Chondrocyte (in vitro differentiated cells): ENCODE data around the gene PLB1. TPM values are rescaled to one million over a fixed set of nuclear protein-coding genes. Genes with fewer than 3 reads are reported as not detected.

ENCODE experiments used
- DNase-seq: peaks from one replicate; pipeline ENCODE4 v3.0.0; 2021; ENCODE audit warnings: mixed read lengths, low spot score
- H3K27ac Mint-ChIP-seq: one replicate; pipeline ENCODE4 v1.8.0; 2021; ENCODE audit warnings: mild to moderate bottlenecking, moderate library complexity, mixed read lengths; ENCODE audit not compliant: unreplicated experiment
- H3K27me3 Mint-ChIP-seq: 2 replicates; pipeline ENCODE4 v1.8.0; 2021; ENCODE audit warnings: low read depth, mixed read lengths
- H3K36me3 Mint-ChIP-seq: 2 replicates; pipeline ENCODE4 v1.8.0; 2021; ENCODE audit warnings: low read depth, mixed read lengths
- H3K4me1 Mint-ChIP-seq: 2 replicates; pipeline ENCODE4 v1.8.0; 2021; ENCODE audit warnings: low read depth, mild to moderate bottlenecking, mixed read lengths
- H3K4me3 Mint-ChIP-seq: one replicate; pipeline ENCODE4 v1.8.0; 2021; ENCODE audit warnings: mild to moderate bottlenecking, moderate library complexity, mixed read lengths; ENCODE audit not compliant: unreplicated experiment
- H3K9me3 Mint-ChIP-seq: 2 replicates; pipeline ENCODE4 v1.8.0; 2021; ENCODE audit warnings: low read depth, mixed read lengths
- CTCF ChIP-seq: fragments of 200-600 bp; sonication (generic); IDR thresholded peaks from 2 replicates; pipeline ENCODE4 v1.5.0; 2021; ENCODE audit warnings: antibody characterized with exemption, mild to moderate bottlenecking, moderate library complexity
- total RNA-seq: library from RNA; stranded (reverse); gene quantifications from 3 replicates; pipeline ENCODE4 v1.2.1, GENCODE V29; 2021

PLB1 gene
- total RNA-seq, 1 donor from 2014 or later: 4.4 TPM

GRCh38 chr2:28533044-28533680 lies 37.3 kb downstream of the PLB1 start:
- TF ChIP-seq CTCF: no peak
- Mint-ChIP-seq H3K27ac (no peak overlapping the region), H3K4me3 (no peak overlapping the region), H3K36me3 (no peaks in the 10 kb centered on the region), H3K4me1 (peaks cover 6% of the 10 kb centered on the region), H3K27me3 (peaks cover 13% of the 10 kb centered on the region), H3K9me3 (no peaks in the 10 kb centered on the region)
- no peak for DNase-seq

- DNase-seq: no peak
- Mint-ChIP-seq H3K4me1 (no peaks in the 10 kb centered on the region), H3K36me3 (no peaks in the 10 kb centered on the region), H3K27me3 (peaks cover 13% of the 10 kb centered on the region), H3K9me3 (no peaks in the 10 kb centered on the region), H3K4me3 (no peak overlapping the region), H3K27ac (no peak overlapping the region)
- no peak for TF ChIP-seq CTCF
Measured at GRCh38 chr2:28534817-28535216, 39.0 kb downstream of the PLB1 start.

GRCh38 chr2:28538134-28538533 lies 42.3 kb downstream of the PLB1 start:
- Mint-ChIP-seq H3K27me3 (peaks cover 2% of the 10 kb centered on the region), H3K36me3 (no peaks in the 10 kb centered on the region), H3K4me1 (no peaks in the 10 kb centered on the region), H3K27ac (no peak overlapping the region), H3K9me3 (no peaks in the 10 kb centered on the region), H3K4me3 (no peak overlapping the region)
- no peak for DNase-seq
- no peak for TF ChIP-seq CTCF

GRCh38 chr2:28538652-28539051 lies 42.8 kb downstream of the PLB1 start:
- no peak overlapping the region for H3K4me3 Mint-ChIP-seq

GRCh38 chr2:28539118-28539541 lies 43.3 kb downstream of the PLB1 start:
- no peaks in the 10 kb centered on the region for H3K9me3 Mint-ChIP-seq
- no peak overlapping the region for H3K27ac Mint-ChIP-seq
- peaks cover 7% of the 10 kb centered on the region for H3K4me1 Mint-ChIP-seq
- no peaks in the 10 kb centered on the region for H3K27me3 Mint-ChIP-seq
- H3K36me3 Mint-ChIP-seq: no peaks in the 10 kb centered on the region
- TF ChIP-seq CTCF: no peak
- no peak for DNase-seq
- no peak overlapping the region for H3K4me3 Mint-ChIP-seq

More at GRCh38 chr2:28538652-28539051, 42.8 kb downstream of the PLB1 start:
- Mint-ChIP-seq H3K36me3 (no peaks in the 10 kb centered on the region), H3K4me1 (peaks cover 2% of the 10 kb centered on the region), H3K27ac (no peak overlapping the region), H3K9me3 (no peaks in the 10 kb centered on the region), H3K27me3 (no peaks in the 10 kb centered on the region)
- TF ChIP-seq CTCF: no peak
- no peak for DNase-seq
